Hematopoietic multipotent progenitor cell treated with erythropoietin and hydrocortisone succinate and interleukin-3 and kit ligand, for 17 days (in vitro differentiated cells): ENCODE results near the gene OR1Q1.
"Not testable (repeated sequence)": the region's sequence is repeated elsewhere in the genome, so short reads cannot be mapped to it uniquely, and the experiment has no call there.

ENCODE experiments used
- DNase-seq: peaks from one replicate; pipeline ENCODE4 v3.0.0-alpha.2; 2015; ENCODE audit warnings: low spot score

The OR1Q1 gene

GRCh38 chr9:122614362-122614761 lies at the start of gene OR1Q1:
Gene OR1Q1 (plus strand): TSS chr9:122614738. CDS start chr9:122614738, 0 bp downstream.
- no peak for DNase-seq

- DNase-seq = no peak
Observed at GRCh38 chr9:122567901-122568300, 46.6 kb upstream of the OR1Q1 start.

GRCh38 chr9:122572456-122572855 lies 42.1 kb upstream of the OR1Q1 start:
- no peak for DNase-seq

- DNase-seq = no peak
Observed at GRCh38 chr9:122579874-122580273, 34.7 kb upstream of the OR1Q1 start.

GRCh38 chr9:122580360-122580759 lies 34.2 kb upstream of the OR1Q1 start:
- no peak for DNase-seq

GRCh38 chr9:122583284-122583683 lies 31.3 kb upstream of the OR1Q1 start, which contains the start of gene OR1L8:
Gene OR1L8 (minus strand): TSS chr9:122583384. CDS start chr9:122568477, 14,907 bp downstream.
- not testable (repeated sequence) for DNase-seq

GRCh38 chr9:122605691-122606090 lies 8.8 kb upstream of the OR1Q1 start:
- DNase-seq = no peak

GRCh38 chr9:122606587-122606986 lies 8.0 kb upstream of the OR1Q1 start:
- no peak for DNase-seq

GRCh38 chr9:122609804-122610203 lies 4.7 kb upstream of the OR1Q1 start:
- DNase-seq = no peak

- no peak for DNase-seq
Observed at GRCh38 chr9:122619996-122620395, 5.5 kb downstream of the OR1Q1 start.

GRCh38 chr9:122642226-122642625 lies 27.7 kb downstream of the OR1Q1 start:
- no peak for DNase-seq

GRCh38 chr9:122656378-122656777 lies 41.8 kb downstream of the OR1Q1 start:
- no peak for DNase-seq

GRCh38 chr9:122657527-122657926 lies 43.0 kb downstream of the OR1Q1 start, which contains the start of gene OR1B1:
Gene OR1B1 (minus strand): TSS chr9:122657627.
- DNase-seq = no peak

- DNase-seq = no peak
Observed at GRCh38 chr9:122661416-122661815, 46.9 kb downstream of the OR1Q1 start, which contains the start of gene OR1L1. Gene OR1L1 (plus strand): TSS chr9:122661716. CDS start chr9:122661716, 0 bp downstream.
